ENCODE data around the gene NME9. TPM values are rescaled to one million over a fixed set of nuclear protein-coding genes. Genes with fewer than 3 reads are reported as not detected.

NME9 gene
- total and polyA plus RNA-seq, 2 of the 4 experiments (the other 2 are of a cell fraction): not detected

GRCh38 chr3:138257986-138258385, 71.7 kb downstream of the NME9 start:
- no peak overlapping the region for H3K9ac ChIP-seq (ENCODE audit: low read depth, low read length)
- intact Hi-C loops (cut with micrococcal nuclease) (no loop called here), dilution Hi-C loops (cut with HindIII; ENCODE audit: low sequenced_read_pairs, unreplicated experiment) (no loop called here), in situ Hi-C loops (cut with MboI; ENCODE audit: low sequenced_read_pairs) (no loop called here)
- no peak overlapping the region for H2BK20ac ChIP-seq (ENCODE audit: low read depth, low read length)
- no peak overlapping the region for H2AK5ac ChIP-seq (ENCODE audit: low read depth, low read length)
- H4K8ac ChIP-seq (ENCODE audit: low read depth in 2 of 2, low read length in 2 of 2): no peak overlapping the region
- no peaks in the 10 kb centered on the region for H3K4me1 ChIP-seq (ENCODE audit: control insufficient read depth, insufficient read depth, low read length)
- no peak for ATAC-seq (ENCODE audit: low read depth)
- WGBS, 2 experiments (ENCODE audit: extremely low coverage in 2 of 2, insufficient read length in 1 of 2): no CpG with 5 or more reads among the region's 1 CpG
- H3K27ac ChIP-seq (ENCODE audit: insufficient read depth, low read length): no peak overlapping the region
- H3K9me1 ChIP-seq (ENCODE audit: insufficient read depth, low read length): peaks cover 3% of the 10 kb centered on the region; the same call in 1 of the 2 replicates
- no peak overlapping the region for H3K4me2 ChIP-seq (ENCODE audit: low read depth, low read length)
- no peak overlapping the region for H3K23ac ChIP-seq (ENCODE audit: low read depth, low read length)
- no peak overlapping the region for H2AFZ ChIP-seq (replicated peaks; ENCODE audit: low read length, poor library complexity)
- ChIA-PET CTCF (no interaction called here), POLR2A (ENCODE audit: unreplicated experiment) (no interaction called here)
- H3K4ac ChIP-seq (ENCODE audit: low read depth, low read length): no peak overlapping the region
- H3K9me3 ChIP-seq (ENCODE audit: control insufficient read depth, insufficient read depth, low read length): no peaks in the 10 kb centered on the region
- no peak overlapping the region for H4K91ac ChIP-seq (ENCODE audit: insufficient read depth, low read depth, low read length)
- H3K27me3 ChIP-seq (ENCODE audit: control insufficient read depth, insufficient read depth, low read length): no peaks in the 10 kb centered on the region
- no peak overlapping the region for H3K14ac ChIP-seq (replicated peaks; ENCODE audit: low read depth, low read length)
- TF ChIP-seq RCOR1 (IDR thresholded peaks at IDR 0.05; ENCODE audit: insufficient replicate concordance, low read length): no peak
- TF ChIP-seq MAFK (IDR thresholded peaks at IDR 0.05; ENCODE audit: low read depth, low read length): no peak
- H4K5ac ChIP-seq (ENCODE audit: low read depth, low read length): no peak overlapping the region
- peaks cover 3% of the 10 kb centered on the region; the same call in 1 of the 2 replicates for H3K36me3 ChIP-seq (ENCODE audit: control insufficient read depth, insufficient read depth, low read length)
- H2BK120ac ChIP-seq (ENCODE audit: low read depth, low read length): no peak overlapping the region
- no peak overlapping the region for H2BK5ac ChIP-seq (ENCODE audit: low read depth, low read length, poor library complexity, severe bottlenecking)
- no peak overlapping the region for H2BK15ac ChIP-seq (ENCODE audit: low read depth, low read length)
- H3K18ac ChIP-seq (ENCODE audit: low read depth, low read length): no peak overlapping the region
- H3K56ac ChIP-seq (ENCODE audit: extremely low read depth, insufficient read depth, low read length): no peak overlapping the region
- no peak for DNase-seq
- no peak overlapping the region for H2AK9ac ChIP-seq (replicated peaks; ENCODE audit: low read depth, low read length, poor library complexity)
- no TSS peak for BruUV-seq (replicated peaks)
- H3K79me1 ChIP-seq (ENCODE audit: low read depth in 1 of 2, low read length in 2 of 2): no peaks in the 10 kb centered on the region
- no peak overlapping the region for H3K4me3 ChIP-seq (ENCODE audit: insufficient read depth, low read depth, low read length)
- H4K20me1 ChIP-seq (ENCODE audit: insufficient read depth, low read length): no peaks in the 10 kb centered on the region

All from IMR-90 (cell line).